HFF-Myc (cell line): ENCODE measurements around the gene KCTD3.

ENCODE experiments used
- DNase-seq: peaks from one replicate; pipeline ENCODE4 v3.0.0-alpha.2; 2011; ENCODE audit warnings: low read depth; ENCODE audit errors: extremely low read depth
- H3K4me3 ChIP-seq: replicated peaks from 2 replicates; pipeline ENCODE4 v1.5.1; 2011; ENCODE audit warnings: low read depth, mild to moderate bottlenecking, control low read depth, low read length
- TF ChIP-seq, protein P1 (sequence below): IDR thresholded peaks from 2 replicates; pipeline ENCODE4 v1.5.1; 2012; ENCODE audit warnings: mild to moderate bottlenecking, low read depth, low read length, control low read depth; ENCODE audit errors: missing control alignments

Gene KCTD3

DNA sequence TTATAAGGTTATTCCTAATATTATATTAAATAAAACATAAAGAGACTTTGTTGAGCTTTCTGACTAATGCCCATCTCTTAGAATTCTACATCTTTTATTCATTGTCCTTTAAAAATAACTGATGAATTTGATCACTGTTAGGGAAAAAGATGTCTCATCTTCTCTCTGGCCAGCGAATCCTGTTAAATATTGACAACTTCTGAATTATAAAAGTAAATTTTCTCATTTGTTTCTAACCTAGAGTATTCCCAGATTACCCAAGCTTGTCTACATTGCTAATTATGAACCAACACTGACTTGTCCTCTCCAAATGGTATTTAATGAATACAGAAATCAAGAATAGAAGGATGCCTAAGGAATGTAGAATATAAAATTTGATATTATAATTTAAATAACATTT is 24.8 kb upstream of the KCTD3 start:
- H3K4me3 ChIP-seq: no peak overlapping the region
- no peak for DNase-seq
- TF ChIP-seq, protein P1, sequence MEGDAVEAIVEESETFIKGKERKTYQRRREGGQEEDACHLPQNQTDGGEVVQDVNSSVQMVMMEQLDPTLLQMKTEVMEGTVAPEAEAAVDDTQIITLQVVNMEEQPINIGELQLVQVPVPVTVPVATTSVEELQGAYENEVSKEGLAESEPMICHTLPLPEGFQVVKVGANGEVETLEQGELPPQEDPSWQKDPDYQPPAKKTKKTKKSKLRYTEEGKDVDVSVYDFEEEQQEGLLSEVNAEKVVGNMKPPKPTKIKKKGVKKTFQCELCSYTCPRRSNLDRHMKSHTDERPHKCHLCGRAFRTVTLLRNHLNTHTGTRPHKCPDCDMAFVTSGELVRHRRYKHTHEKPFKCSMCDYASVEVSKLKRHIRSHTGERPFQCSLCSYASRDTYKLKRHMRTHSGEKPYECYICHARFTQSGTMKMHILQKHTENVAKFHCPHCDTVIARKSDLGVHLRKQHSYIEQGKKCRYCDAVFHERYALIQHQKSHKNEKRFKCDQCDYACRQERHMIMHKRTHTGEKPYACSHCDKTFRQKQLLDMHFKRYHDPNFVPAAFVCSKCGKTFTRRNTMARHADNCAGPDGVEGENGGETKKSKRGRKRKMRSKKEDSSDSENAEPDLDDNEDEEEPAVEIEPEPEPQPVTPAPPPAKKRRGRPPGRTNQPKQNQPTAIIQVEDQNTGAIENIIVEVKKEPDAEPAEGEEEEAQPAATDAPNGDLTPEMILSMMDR: no peak

DNA sequence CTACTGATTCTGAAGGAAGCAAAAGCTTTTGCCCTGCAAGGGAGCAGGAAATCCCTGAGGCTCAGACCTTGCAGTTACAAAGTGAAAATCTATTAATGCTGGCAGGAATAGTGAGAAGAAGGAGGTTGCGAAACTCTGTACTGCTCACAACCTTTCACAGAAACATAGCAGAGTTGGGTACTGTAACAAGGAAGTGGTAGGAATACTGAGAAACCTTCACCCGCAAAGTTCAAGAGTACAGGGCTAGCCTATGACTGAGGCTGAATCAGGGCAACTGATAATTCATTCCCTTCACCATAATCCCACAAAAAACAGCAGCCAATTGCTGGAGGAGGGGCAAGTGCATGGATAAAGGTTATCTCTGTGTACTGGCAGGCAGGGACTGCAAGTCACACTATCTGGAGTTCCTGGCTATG is 23.9 kb upstream of the KCTD3 start:
- no peak overlapping the region for H3K4me3 ChIP-seq
- TF ChIP-seq, protein P1: no peak
- DNase-seq: no peak

DNA sequence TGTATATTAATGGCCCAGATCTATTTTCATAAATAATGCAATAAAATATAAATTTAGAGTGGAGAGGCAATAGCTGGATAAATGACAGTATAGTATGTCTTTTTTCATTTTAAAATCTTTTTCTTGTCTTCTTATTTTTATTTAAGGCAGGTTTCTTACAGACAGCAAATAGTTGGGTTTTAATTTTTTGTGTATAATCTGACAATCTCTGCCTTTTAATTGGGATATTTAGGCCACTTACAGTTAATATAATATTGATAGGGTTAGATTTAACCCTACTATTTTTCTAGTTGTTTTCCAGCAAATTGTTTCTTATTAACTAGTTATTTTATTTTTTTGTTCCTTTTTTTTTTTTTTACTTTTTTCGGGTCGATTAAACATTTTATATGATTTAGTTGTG is 23.3 kb upstream of the KCTD3 start:
- TF ChIP-seq, protein P1: no peak
- H3K4me3 ChIP-seq: no peak overlapping the region
- DNase-seq: no peak

DNA sequence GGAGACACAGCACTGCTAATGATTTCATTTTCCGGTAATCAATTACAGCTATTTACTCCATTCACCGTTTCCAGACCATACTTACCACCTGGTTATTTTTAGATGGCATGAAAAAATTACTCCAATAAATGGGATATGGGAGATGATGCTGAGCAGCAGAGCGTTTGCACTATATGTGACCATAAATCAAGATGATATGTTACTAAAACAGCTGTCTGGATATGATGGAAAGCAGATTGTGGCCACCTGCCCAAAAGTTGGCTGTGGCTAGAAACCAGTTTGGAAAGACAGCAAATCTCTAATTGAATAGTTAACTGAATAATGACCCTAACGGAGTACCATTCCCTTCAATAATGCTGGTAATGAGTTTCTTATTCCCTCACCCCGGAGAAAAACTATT is 22.5 kb upstream of the KCTD3 start:
- H3K4me3 ChIP-seq: no peak overlapping the region
- DNase-seq: no peak
- TF ChIP-seq, protein P1: no peak

DNA sequence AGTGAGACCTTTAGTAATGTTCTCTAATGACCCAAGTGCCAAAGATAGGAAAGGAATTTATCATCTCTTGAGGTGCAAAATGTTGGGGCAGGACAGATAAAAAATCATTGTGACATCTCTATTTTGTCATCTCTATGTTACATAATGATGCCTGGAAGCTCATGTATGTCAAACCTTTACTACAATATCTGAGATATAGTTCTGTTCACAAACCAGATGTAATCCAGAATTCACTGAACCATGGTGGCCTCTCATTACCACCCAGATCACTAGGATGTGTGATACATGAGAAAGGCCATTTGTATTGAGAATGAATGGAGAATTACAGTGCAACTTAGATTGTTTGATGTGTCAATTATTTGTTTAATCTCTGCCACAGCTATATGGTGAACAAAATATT is 22.0 kb upstream of the KCTD3 start:
- DNase-seq: no peak
- TF ChIP-seq, protein P1: no peak

DNA sequence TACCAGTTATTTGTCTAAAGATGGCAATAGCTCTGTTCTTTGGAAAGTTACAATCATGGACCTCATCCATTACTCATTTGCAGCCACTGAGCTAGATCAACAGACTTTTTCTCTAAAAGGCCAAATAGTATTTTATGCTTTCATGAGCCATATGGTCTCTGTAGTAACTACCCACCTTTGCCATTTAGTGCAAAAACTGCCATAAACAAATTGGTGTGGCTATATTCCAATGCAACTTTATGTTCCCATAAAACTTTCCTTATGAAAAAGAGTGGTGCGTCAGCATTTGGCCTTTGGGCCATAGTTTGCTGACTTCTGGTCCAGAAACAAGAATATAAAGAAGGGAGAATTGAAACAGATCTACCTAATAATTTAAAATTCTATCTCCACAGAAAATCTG is 20.1 kb upstream of the KCTD3 start:
- no peak for DNase-seq
- no peak overlapping the region for H3K4me3 ChIP-seq
- TF ChIP-seq, protein P1: no peak

More for the DNA sequence above, 22.0 kb upstream of the KCTD3 start:
- H3K4me3 ChIP-seq: no peak overlapping the region

DNA sequence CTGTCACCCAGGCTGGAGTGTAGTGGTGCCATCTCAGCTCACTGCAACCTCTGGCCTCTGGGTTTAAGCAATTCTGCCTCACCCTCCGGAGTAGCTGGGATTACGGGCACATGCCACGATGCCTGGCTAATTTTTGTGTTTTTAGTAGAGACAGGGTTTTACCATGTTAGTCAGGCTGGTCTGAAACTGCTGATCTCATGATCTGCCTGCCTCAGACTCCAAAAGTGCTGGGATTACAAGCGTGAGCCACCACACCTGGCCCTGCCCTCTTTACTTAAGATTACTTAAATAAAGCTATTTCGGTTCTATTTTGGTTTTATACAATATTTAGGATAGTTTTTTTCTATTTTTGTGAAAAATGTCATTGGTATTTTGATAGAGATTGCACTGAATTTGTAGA is 15.3 kb upstream of the KCTD3 start:
- no peak overlapping the region for H3K4me3 ChIP-seq
- TF ChIP-seq, protein P1: no peak
- no peak for DNase-seq
